ENCODE data around the gene GRIN2C.
"Not testable (repeated sequence)": the region's sequence is repeated elsewhere in the genome, so short reads cannot be mapped to it uniquely, and the experiment has no call there.

The GRIN2C gene

GRCh38 chr17:74859459-74860228 is at the start of gene GRIN2C:
TSS of gene GRIN2C (minus strand) at chr17:74859885. CDS start at chr17:74855092, 4,793 bp downstream.
- no peak for DNase-seq

- DNase-seq = not testable (repeated sequence)
Measured at GRCh38 chr17:74909097-74909496, 49.4 kb upstream of the GRIN2C start.

- no peak for DNase-seq
Measured at GRCh38 chr17:74907012-74907411, 47.3 kb upstream of the GRIN2C start.

- not testable (repeated sequence) for DNase-seq
Measured at GRCh38 chr17:74906214-74906793, 46.6 kb upstream of the GRIN2C start.

GRCh38 chr17:74904687-74905409 is 45.2 kb upstream of the GRIN2C start:
- no peak for DNase-seq

GRCh38 chr17:74903671-74904070 is 44.0 kb upstream of the GRIN2C start:
- no peak for DNase-seq

GRCh38 chr17:74903034-74903433 is 43.3 kb upstream of the GRIN2C start:
- DNase-seq = no peak

- DNase-seq = no peak
Measured at GRCh38 chr17:74901353-74902135, 41.9 kb upstream of the GRIN2C start.

GRCh38 chr17:74900208-74900607 is 40.5 kb upstream of the GRIN2C start:
- no peak for DNase-seq

- no peak for DNase-seq
Measured at GRCh38 chr17:74898376-74898946, 38.8 kb upstream of the GRIN2C start.

GRCh38 chr17:74893936-74894671 is 34.4 kb upstream of the GRIN2C start:
- DNase-seq = no peak

- no peak for DNase-seq
Measured at GRCh38 chr17:74892974-74893911, 33.6 kb upstream of the GRIN2C start, which contains the start of gene FADS6. TSS of gene FADS6 (minus strand) at chr17:74893633. CDS start at chr17:74893595, 38 bp downstream.

- no peak for DNase-seq
Measured at GRCh38 chr17:74892013-74892841, 32.5 kb upstream of the GRIN2C start.

GRCh38 chr17:74890554-74890953 is 30.9 kb upstream of the GRIN2C start:
- no peak for DNase-seq

GRCh38 chr17:74888469-74888868 is 28.8 kb upstream of the GRIN2C start:
- no peak for DNase-seq

- DNase-seq = no peak
Measured at GRCh38 chr17:74883241-74883745, 23.6 kb upstream of the GRIN2C start.

- DNase-seq = no peak
Measured at GRCh38 chr17:74882517-74883240, 23.0 kb upstream of the GRIN2C start.

GRCh38 chr17:74881073-74881472 is 21.4 kb upstream of the GRIN2C start:
- DNase-seq = no peak

- no peak for DNase-seq
Measured at GRCh38 chr17:74879308-74879707, 19.6 kb upstream of the GRIN2C start.
